GM12865 (cell line): ENCODE data around the gene CTNND2.

Source experiments
- DNase-seq: peaks from one replicate; pipeline ENCODE4 v3.0.0; 2010; ENCODE audit warnings: low read depth
- H3K4me3 ChIP-seq: 2 replicates; pipeline ENCODE4 v1.5.1; 2011; ENCODE audit warnings: mild to moderate bottlenecking, low read depth, low read length, control low read depth
- TF ChIP-seq, protein P1 (sequence below): IDR thresholded peaks from 2 replicates; pipeline ENCODE4 v1.5.1; 2011; ENCODE audit warnings: low read length, control low read depth, low read depth, inconsistent platforms; ENCODE audit not compliant: insufficient read depth; ENCODE audit errors: missing control alignments

The CTNND2 gene

DNA sequence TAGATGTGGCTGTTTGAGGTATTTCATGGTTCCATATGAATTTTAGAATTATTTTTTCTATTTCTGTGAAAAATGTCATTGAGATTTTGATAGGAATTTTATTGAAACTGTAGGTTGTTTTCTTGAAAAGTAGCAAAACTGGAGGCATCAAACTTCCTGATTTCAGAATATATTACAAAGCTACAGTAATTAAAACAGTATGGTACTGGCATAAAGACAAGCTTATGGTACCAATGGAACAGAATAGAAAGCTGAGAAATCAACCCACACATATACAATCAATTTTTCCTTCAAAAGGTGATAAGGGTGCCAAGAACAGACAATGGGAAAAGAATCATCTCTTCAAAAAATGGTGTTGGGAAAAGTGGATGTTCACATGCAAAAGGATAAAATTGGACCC lies 945.5 kb downstream of the CTNND2 start:
- DNase-seq: no peak
- no peak overlapping the region for H3K4me3 ChIP-seq
- TF ChIP-seq, protein P1, sequence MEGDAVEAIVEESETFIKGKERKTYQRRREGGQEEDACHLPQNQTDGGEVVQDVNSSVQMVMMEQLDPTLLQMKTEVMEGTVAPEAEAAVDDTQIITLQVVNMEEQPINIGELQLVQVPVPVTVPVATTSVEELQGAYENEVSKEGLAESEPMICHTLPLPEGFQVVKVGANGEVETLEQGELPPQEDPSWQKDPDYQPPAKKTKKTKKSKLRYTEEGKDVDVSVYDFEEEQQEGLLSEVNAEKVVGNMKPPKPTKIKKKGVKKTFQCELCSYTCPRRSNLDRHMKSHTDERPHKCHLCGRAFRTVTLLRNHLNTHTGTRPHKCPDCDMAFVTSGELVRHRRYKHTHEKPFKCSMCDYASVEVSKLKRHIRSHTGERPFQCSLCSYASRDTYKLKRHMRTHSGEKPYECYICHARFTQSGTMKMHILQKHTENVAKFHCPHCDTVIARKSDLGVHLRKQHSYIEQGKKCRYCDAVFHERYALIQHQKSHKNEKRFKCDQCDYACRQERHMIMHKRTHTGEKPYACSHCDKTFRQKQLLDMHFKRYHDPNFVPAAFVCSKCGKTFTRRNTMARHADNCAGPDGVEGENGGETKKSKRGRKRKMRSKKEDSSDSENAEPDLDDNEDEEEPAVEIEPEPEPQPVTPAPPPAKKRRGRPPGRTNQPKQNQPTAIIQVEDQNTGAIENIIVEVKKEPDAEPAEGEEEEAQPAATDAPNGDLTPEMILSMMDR: no peak

DNA sequence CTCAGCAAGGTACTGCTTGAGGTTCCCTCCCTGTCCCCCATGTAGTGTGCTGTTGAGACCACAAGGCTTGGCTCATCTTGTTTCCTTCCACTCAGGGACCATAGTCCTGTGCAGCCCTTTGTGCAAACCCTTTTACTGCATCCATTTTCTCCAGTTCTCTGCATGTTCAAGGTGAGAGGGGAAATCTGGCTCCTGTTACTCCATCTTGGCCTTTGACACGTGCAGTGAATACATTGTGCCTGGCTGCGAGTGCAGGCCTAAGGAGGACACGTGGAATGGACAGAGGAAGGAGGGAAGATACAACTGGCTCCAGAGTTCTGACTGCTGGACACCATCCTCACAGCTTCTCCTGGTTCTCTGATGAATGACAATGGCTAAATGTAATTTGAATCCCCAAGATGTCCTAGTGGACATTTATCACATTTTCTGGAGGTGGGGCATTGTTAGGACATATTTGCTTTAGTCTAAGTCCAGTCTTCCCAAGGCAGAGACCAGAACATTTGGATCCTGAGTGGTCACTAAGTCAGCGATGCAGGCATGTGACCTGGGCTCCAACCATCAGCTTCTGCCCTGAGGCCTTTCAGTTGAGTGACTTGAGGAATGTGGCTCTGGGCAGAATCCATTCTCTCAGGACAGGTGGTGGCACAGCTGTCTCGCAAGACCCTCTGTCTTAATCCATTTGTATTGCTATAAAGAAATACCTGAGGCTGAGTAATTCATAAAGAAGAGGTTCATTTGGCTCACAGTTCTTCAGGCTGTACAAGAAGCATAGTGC lies 954.2 kb downstream of the CTNND2 start:
- no peak for DNase-seq
- H3K4me3 ChIP-seq: no peak overlapping the region
- TF ChIP-seq, protein P1: no peak

DNA sequence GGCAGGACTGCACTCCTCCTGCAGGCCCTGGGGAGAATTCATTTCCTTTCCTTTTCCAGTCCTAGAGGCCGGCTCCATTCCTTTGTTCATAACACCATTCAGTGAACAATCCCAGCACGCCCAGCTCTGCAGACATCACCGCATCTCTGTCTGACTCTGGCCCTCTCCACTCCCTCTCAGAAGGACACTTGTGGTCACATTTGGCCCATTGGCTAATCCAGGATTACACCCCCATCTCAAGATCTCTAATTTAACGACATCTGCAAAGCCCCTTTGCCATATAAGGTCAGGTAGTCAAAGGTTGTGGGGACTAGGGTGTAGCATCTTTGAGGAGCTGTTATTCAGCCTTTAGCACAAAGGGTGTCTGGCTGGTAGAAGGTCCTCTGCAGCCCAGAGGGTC lies 958.2 kb downstream of the CTNND2 start:
- no peak overlapping the region for H3K4me3 ChIP-seq
- DNase-seq: no peak
- TF ChIP-seq, protein P1: no peak

DNA sequence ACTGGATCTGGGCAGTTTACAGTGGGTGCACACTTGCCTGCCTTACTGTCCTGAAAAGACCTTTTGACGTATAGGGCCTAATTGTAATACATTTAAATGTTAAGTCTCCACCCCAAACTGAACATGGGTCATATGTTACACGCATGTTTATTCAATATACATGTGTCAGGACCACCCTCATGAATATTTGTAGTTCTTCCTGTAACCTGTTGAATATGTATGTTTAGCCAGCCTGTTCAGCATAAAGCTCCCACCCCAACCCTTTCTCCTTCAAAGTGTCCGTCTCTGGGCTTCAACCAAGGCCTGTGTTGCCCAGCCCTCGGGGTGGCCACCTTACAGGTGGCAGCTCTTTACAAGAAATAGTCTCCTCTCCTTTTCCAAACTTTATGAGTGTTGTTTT lies 962.3 kb downstream of the CTNND2 start:
- no peak overlapping the region for H3K4me3 ChIP-seq
- DNase-seq: no peak
- TF ChIP-seq, protein P1: no peak

DNA sequence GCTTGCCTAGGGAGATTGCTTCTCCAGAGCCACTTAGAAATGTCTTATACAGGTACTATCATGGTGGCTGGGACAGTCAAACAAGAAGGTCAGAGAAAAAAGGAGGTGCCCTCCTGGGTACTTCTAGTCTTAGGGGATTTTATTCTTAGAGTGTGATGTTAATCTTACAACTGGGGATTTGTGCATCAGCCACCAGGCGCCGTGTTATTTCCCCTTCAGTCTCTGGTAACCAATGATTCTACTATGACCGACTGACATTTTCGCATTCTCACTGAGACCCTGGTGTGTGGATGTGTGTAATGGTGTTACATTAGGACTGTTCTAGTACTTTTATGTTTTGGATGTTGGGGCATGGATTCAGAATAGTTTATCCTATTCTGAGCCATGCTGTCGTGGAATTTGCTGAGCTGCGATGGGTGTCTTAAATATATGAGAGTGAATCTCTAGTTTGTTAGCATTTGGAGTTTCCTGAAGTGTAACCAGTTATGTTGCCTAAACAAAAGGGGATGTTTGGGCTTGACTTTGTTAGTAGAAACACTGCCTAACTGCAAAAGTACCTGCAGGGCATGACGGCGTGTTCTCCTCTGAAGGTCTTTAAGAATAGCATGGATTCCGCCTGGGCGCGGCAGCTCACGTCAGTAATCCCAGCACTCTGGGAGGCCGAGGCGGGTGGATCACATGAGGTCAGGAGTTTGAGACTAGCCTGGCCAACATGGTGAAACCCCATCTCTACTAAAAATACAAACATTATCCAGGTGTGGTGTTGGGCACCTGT lies 968.0 kb downstream of the CTNND2 start:
- TF ChIP-seq, protein P1: no peak

DNA sequence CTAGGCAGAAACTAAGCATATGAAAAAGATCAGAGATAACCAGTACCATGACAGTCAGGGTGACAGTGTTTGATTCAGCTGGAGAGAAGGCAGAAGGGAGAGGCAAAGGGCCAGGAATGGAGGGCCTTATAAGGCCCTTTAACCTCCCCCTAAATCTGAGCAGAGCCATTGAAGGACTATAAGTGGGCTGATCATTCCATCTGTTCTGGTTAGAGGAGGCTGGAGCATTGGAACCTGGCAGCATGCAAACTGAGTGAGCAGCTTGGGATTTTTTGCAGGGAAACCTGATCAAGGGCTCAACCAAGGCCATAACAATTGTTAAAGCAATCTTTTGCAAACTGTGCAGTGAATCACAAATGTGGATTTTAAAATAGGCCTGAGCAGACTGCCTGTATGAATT lies 968.7 kb downstream of the CTNND2 start:
- DNase-seq: no peak
- no peak overlapping the region for H3K4me3 ChIP-seq
- TF ChIP-seq, protein P1: no peak

More for the DNA sequence above, 968.0 kb downstream of the CTNND2 start:
- H3K4me3 ChIP-seq: no peak overlapping the region
- no peak for DNase-seq
